ENCODE measurements around the gene UBA3.
A peak's percentile ranks its signal among the peaks of the same experiment; 100 is the strongest.

The UBA3 gene

GRCh38 chr3:69065318-69065964 lies 14.7 kb downstream of the UBA3 start:
- DNase-seq = peak in 1 of 5 donors; percentile 61

GRCh38 chr3:69063636-69064035 lies 16.5 kb downstream of the UBA3 start:
- DNase-seq = peak in 1 of 5 donors; percentile 68

DNA sequence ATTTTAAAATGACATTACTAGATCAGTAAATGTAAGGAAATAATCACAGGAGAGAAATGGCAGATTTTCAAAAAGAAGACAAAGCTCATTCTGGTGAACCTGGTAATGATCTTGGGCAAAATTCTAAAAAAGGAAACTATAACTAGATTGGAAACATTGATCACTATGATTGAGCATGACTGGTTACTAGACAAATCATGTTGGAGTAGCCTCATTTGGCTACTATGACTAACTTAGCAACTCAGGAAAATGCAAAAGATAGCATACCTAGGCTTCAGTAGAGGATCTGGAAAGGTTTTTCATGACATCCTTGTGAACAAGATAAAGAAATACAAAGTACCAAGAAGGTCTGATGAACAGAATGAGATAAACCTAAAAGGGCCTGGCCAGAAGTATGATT lies 20.5 kb downstream of the UBA3 start:
- no peak for DNase-seq

GRCh38 chr3:69058947-69059224 lies 21.3 kb downstream of the UBA3 start:
- DNase-seq = no peak

DNA sequence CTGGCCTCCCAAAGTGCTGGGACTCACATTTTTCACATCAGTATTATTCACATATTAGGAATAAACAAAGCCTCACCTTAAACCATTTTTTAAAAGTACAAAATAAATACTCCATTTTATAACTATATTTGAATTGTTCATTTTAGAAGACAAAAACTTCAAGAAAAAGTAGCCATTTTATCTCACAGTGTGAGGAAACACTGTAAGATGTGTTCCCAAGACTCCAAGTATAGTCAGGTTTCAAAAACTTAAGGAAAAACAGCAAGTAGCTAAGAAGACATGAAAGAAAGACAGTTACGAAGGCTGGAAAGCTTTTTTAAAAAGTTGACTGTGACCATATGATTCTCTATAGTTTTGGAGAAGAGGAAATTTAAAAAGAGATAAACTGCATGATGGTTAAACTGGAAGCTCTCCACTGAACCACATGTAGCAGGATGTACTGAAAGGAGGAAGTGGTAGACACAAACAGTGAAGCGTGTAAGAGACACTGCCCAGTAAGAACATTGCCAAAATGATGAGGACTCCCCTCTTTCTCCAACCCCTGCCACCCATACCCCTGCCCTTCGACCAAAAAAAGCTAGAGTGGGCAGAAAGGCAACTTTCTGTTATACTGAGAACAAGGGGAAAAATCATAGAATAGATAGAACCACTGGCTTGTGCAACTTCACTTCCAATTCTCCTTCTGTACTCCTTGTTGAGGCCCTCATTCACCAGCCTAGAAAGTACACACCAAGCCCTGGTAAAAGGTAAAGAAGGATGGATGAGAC lies 21.8 kb downstream of the UBA3 start:
- DNase-seq = peak in 1 of 5 donors; percentile 68

GRCh38 chr3:69052472-69052898 lies 27.7 kb downstream of the UBA3 start:
- no peak for DNase-seq

DNA sequence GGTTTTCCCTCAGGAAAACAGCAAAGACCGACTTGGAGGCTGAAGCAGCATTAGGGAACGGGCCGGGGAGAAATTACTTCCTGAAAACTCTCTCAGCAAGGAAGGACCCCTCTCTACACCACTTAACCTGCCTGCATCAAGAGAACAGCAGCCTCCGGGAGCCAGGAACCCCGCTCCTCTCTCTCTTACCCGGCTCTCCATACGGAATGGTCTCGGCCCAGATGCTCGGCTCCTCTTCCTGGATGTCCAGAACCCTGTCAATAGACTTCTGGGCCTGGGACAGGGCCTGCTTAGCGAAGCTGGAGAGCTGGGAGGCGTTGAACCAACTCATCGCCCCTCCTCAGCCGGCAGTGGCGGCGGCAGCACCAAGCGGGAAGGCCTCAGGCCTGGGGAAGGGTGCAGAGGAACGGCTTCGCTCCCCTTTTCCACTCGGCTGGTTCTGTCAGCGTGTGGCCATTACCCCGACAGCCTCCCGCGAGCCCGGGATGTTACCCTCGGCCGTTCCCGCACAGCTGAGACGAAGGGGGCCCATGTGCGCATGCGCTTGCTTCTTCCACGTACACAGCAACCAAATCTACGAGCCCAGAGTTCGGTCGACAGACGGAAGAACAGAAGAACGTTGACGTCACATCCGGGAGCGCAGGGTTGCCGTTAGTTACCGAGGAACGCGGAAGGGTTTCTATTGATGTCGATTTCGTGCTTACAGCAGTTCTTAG lies 28.3 kb downstream of the UBA3 start, which contains the start of gene TMF1:
TMF1 (minus strand) TSS at position 578 of the 716 bp plus-strand sequence; CDS start at position 331, 247 bp downstream.
- DNase-seq = peak; percentile 95 to 99 (median 98)

- no peak for DNase-seq
Measured at GRCh38 chr3:69048990-69049389, 31.2 kb downstream of the UBA3 start.

DNA sequence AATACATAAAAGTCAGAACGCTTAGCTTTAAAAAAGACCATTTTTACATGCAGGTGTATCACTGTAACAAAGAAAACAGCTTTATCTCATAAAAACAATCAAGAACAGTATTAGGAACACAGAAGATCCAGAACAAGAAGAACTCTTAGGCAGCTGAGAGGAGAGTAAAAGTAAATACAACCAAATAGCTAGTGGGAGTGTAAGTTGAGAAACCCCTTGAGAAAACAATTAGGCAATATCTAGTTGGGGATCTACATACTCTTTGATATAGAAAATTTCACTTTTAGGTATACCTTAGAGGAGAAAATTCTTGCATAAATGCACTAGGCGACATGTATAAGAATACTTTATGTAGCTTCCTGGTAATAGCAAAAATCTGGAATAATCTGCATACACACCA lies 35.6 kb downstream of the UBA3 start:
- no peak for DNase-seq

GRCh38 chr3:69033470-69033869 lies 46.7 kb downstream of the UBA3 start:
- DNase-seq = peak in 1 of 5 donors; percentile 52

- no peak for DNase-seq
Measured at GRCh38 chr3:69032737-69033136, 47.4 kb downstream of the UBA3 start.

DNA sequence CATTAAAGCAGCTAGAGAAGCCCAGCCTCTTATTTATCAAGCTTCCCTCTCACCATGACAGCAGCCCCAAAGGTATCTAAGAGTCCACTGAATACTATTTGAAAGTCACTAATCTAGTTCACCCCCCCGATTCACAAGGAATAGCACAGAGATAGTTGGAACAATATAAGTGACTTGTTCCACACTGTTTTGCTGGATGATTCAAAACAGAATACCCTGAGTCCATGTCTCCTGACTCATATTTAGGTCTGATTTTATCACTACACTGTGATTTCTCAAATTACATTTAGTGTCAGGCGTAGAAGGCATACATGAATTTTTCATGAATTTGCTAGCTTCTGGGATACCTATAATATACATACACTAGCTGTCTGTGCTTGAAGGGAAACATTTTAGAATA lies 48.0 kb downstream of the UBA3 start:
- peak in 1 of 5 donors; percentile 11 for DNase-seq

DNA sequence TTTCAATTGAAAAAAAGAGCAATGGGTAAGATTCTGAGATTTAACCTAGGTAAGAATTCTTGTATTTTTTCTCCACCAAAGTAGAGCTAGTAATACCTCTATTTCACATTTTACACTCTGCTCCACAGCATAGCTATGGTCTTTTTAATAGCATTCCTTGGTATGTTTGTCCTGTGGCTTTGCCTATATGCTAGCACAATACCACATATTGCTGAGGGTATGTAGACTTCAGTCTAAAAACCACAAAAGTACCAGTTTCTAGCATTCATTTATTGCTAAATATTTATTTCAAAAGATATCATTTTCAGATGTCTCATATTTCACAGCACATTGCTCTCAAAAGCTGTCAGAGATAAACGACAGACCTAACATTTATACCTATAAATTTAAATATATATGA lies 48.5 kb downstream of the UBA3 start:
- DNase-seq = no peak

DNA sequence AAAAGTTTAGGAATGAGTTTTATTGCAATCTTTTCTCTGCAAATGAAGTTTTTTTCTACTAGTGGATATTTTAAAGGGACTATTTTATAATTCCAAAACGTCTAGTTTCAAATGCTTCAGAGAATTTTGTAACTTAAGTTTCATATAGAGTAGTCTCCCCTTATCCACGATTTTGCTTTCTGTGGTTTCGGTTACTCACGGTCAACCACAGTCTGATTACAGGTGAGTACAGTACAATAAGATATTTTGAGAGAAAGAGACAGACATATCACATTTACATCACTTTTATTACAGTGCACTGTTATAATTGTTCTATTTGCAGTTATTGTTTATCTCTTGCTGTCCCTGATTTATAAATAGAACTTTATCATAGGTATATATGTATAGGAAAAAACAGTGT lies 59.3 kb downstream of the UBA3 start:
- DNase-seq = no peak

DNA sequence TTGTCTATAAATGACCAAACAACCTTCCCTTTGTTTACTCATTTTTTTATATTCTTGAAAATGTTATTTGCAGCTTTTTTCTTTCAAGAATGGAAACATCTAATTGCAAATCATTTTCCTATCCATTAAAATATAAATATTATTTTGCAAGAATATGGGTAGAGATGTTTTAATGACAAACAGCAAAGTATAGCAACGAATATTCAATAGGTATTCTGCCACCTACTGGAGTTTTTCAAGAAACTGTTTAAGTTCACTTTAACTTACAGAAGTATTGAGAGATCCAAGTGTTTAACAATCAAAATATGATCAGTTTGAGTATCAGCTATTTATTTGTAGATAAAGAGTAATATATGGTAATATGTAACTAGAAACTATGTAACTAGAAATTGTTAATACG lies 59.7 kb downstream of the UBA3 start:
- no peak for DNase-seq

DNA sequence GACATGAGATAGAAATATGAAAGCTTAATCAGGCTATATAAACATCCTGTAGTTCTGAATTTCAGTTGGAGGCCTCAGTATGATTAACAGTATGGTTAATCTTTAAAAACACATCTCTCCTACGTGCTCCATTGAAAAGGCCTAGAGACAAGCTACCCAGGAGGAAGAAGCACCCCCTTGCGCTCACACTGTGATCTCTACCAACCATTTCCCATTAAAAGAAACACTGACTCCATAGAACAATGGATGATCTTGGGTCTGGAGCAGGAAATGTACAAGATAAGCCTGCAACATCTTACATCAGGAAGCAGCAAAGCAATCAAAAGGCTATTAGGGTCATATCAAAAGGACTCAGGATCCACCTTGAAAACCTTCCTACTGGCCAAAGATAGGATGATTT lies 63.3 kb downstream of the UBA3 start:
- DNase-seq = no peak

DNA sequence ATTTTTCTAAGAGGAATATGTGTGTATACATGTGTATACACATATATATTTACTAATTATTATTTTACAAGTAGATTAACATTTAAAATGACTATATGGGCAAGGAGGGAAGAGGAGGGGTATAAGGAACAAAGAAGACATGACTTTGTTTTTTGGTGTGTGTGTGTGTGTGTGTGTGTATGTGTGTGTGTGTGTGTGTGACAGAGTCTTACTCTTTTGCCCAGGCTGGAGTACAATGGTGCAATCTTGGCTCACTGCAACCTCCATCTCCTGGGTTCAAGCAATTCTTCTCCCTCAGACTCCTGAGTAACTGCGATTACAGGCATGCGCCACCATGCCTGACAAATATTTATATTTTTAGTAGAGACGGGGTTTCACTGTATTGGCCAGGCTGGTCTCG lies 64.1 kb downstream of the UBA3 start:
- DNase-seq = no peak

GRCh38 chr3:69014022-69014580 lies 66.1 kb downstream of the UBA3 start:
- DNase-seq = no peak

DNA sequence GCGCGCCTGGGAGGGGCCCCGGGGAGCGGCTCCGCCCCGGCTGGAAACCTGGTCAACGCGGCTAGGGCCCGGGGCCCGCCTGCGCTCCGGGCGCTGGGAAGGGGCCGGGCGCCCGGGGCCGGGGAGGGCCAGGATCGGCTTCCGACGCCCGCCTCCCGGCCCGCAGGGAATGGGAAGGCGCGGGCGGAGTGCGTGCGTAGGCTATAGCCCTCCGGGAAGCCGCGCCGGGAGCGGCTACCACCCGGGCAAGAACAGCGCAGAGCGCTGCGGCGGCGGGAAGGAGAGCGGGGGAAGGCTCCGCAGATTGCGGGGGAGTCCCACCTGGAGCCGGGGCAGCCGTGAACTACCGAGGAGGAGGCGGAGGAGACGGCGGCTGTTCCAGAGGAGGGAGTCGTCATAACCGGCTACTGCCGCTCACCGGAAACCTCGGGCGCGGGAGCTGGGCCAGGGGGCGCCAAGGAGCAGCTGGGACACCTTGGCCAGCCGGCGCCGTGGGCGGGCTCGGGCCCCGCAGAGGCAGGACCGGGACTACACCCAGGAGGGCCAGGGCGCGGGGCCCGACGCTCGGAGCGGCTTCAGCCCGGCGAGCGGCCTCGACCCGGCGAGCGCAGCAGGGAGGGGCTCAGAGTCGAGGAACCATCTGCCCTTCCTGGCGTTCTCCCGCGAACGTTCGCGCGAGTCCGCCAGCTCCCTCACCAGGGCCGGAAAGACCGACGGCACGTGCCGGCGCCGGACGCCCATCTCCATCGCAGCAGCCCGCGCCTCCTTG lies 66.7 kb downstream of the UBA3 start, which contains the start of gene EOGT:
EOGT (minus strand) TSS at position 432 of the 769 bp plus-strand sequence. CDS start 3,838 bp downstream, outside the sequence.
- DNase-seq = peak; percentile 68 to 83 (median 74)

GRCh38 chr3:69012800-69013252 lies 67.3 kb downstream of the UBA3 start:
- DNase-seq = peak in 3 of 5 donors; percentile 3 to 24 (median 7)

GRCh38 chr3:69012100-69012799 lies 67.9 kb downstream of the UBA3 start:
- DNase-seq = no peak

Data from T-helper 1 cell (primary cell).